OCI-LY3 (cell line): ENCODE results near the gene QPCT.

ENCODE experiments used
- CTCF ChIP-seq: fragments of 200-600, 300-600 bp; sonication (generic); IDR thresholded peaks from 2 replicates; pipeline ENCODE4 v1.5.1; 2014; ENCODE audit warnings: antibody characterized with exemption, low read length, low read depth
- EZH2phosphoT487 ChIP-seq: fragments of 200-600 bp; shearing (Covaris generic); IDR thresholded peaks from 2 replicates; pipeline ENCODE4 v1.6.1; 2018; ENCODE audit warnings: antibody characterized with exemption, mixed run types, low read depth

GRCh38 chr2:37400041-37400440 lies 55.6 kb downstream of the QPCT start:
- TF ChIP-seq CTCF (no peak), EZH2phosphoT487 (no peak)
